ENCODE results near the gene LCNL1. TPM values are rescaled to one million over a fixed set of nuclear protein-coding genes. Genes with fewer than 3 reads are reported as not detected.

LCNL1 gene
- total and polyA plus RNA-seq, 2 experiments from 2014 or later: 0.36 TPM; not detected in 1

DNA sequence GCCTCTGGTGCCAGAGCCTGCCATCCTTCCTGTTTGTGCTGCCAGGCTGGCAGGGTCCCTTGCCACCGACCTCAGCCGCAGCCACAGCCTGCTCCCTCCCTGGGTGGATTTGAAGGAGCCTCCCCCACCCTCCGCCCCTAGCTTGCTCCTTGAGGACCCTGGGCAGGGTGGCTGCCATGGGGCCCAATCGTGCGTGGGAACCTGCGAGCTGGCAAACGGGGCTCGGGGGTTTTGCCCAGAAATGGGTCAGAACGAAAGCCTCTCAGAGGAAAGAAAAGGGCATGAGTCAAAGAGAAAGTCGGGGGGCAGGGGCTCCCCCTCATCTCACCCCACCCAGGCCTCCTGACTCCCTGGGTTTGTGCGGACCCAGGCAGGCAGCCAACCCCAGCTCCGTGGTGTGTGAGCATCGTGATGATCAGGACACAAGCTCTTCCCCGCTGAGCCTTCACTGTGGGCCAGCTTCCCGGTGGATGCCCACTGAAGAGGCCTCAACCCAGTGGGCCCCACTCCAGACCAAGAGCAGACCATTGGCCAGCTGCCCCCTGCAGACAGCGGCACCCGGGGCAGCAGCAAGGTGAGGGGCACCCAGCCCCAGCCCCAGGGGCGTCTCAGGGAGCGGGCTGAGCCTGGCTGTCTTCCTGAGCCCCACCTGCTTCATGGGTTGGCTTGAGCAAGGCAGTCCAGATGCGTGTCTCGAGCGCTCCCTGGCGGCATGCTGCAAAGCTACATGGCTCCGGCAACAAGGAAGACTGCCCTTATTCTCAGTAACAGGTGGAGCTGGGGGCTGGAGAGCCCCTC, 52.1 kb downstream of the LCNL1 start:
- TF ChIP-seq, protein P1, sequence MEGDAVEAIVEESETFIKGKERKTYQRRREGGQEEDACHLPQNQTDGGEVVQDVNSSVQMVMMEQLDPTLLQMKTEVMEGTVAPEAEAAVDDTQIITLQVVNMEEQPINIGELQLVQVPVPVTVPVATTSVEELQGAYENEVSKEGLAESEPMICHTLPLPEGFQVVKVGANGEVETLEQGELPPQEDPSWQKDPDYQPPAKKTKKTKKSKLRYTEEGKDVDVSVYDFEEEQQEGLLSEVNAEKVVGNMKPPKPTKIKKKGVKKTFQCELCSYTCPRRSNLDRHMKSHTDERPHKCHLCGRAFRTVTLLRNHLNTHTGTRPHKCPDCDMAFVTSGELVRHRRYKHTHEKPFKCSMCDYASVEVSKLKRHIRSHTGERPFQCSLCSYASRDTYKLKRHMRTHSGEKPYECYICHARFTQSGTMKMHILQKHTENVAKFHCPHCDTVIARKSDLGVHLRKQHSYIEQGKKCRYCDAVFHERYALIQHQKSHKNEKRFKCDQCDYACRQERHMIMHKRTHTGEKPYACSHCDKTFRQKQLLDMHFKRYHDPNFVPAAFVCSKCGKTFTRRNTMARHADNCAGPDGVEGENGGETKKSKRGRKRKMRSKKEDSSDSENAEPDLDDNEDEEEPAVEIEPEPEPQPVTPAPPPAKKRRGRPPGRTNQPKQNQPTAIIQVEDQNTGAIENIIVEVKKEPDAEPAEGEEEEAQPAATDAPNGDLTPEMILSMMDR (IDR thresholded peaks at IDR 0.05; ENCODE audit: low read depth, low read length): peak; percentile 96
- Histone ChIP-seq H3K4me3 (no peak overlapping the region), H3K36me3 (no peaks in the 10 kb centered on the region)

More for the DNA sequence above, 52.1 kb downstream of the LCNL1 start:
- Histone ChIP-seq H3K27ac (no peak overlapping the region), H3K4me1 (ENCODE audit: low read depth) (no peaks in the 10 kb centered on the region), H3K9me3 (ENCODE audit: low read depth) (no peaks in the 10 kb centered on the region), H3K27me3 (no peaks in the 10 kb centered on the region)
- DNase-seq (ENCODE audit: low read depth in 1 of 2, low spot score in 1 of 2): peak; percentile 87 to 89

Other genes starting within 250 kb of the LCNL1 start
Only the 30 nearest of the 38 such genes appear.
- gene LCN15, start 218.5 kb upstream of the LCNL1 start, total RNA-seq: 0.32 and 0.77 TPM in 2 replicates
- gene LCN15, start 218.5 kb upstream of the LCNL1 start, polyA plus RNA-seq: 0.17 TPM in 1 of 2 replicates, not detected in the other
- gene TMEM141, start 191.6 kb upstream of the LCNL1 start, total RNA-seq: 200 and 306 TPM in 2 replicates
- gene TMEM141, start 191.6 kb upstream of the LCNL1 start, polyA plus RNA-seq: 169 and 238 TPM in 2 replicates
- 32.4 and 49.3 TPM in 2 replicates for gene CCDC183, start 186.7 kb upstream of the LCNL1 start, total RNA-seq
- 40.1 and 43.1 TPM in 2 replicates for gene CCDC183, start 186.7 kb upstream of the LCNL1 start, polyA plus RNA-seq
- 131 and 153 TPM in 2 replicates for gene RABL6, start 175.0 kb upstream of the LCNL1 start, total RNA-seq
- gene RABL6, start 175.0 kb upstream of the LCNL1 start, polyA plus RNA-seq: 101 and 115 TPM in 2 replicates
- gene AJM1, start 140.5 kb upstream of the LCNL1 start, total RNA-seq: 8.5 and 12.2 TPM in 2 replicates
- 8.7 and 12.1 TPM in 2 replicates for gene AJM1, start 140.5 kb upstream of the LCNL1 start, polyA plus RNA-seq
- 185 and 235 TPM in 2 replicates for gene PHPT1, start 133.6 kb upstream of the LCNL1 start, total RNA-seq
- gene PHPT1, start 133.6 kb upstream of the LCNL1 start, polyA plus RNA-seq: 557 and 565 TPM in 2 replicates
- gene MAMDC4, start 130.6 kb upstream of the LCNL1 start, total RNA-seq: 22.2 and 29.7 TPM in 2 replicates
- 8.7 and 17.8 TPM in 2 replicates for gene MAMDC4, start 130.6 kb upstream of the LCNL1 start, polyA plus RNA-seq
- 741 and 1,028 TPM in 2 replicates for gene EDF1, start 116.7 kb upstream of the LCNL1 start, total RNA-seq
- 496 and 793 TPM in 2 replicates for gene EDF1, start 116.7 kb upstream of the LCNL1 start, polyA plus RNA-seq
- 20.0 and 25.6 TPM in 2 replicates for gene TRAF2, start 96.5 kb upstream of the LCNL1 start, total RNA-seq
- 37.2 and 45.6 TPM in 2 replicates for gene TRAF2, start 96.5 kb upstream of the LCNL1 start, polyA plus RNA-seq
- gene FBXW5, start 38.3 kb upstream of the LCNL1 start, total RNA-seq: 188 and 194 TPM in 2 replicates
- gene FBXW5, start 38.3 kb upstream of the LCNL1 start, polyA plus RNA-seq: 117 and 119 TPM in 2 replicates
- 3.4 and 10.8 TPM in 2 replicates for gene C8G, start 37.8 kb upstream of the LCNL1 start, total RNA-seq
- gene C8G, start 37.8 kb upstream of the LCNL1 start, polyA plus RNA-seq: 1.2 and 4.4 TPM in 2 replicates
- 5.0 and 11.4 TPM in 2 replicates for gene LCN12, start 30.7 kb upstream of the LCNL1 start, total RNA-seq
- 19.7 and 21.9 TPM in 2 replicates for gene LCN12, start 30.7 kb upstream of the LCNL1 start, polyA plus RNA-seq
- 2.6 and 3.9 TPM in 2 replicates for gene PTGDS, start 5.5 kb upstream of the LCNL1 start, total RNA-seq
- 3.4 and 5.3 TPM in 2 replicates for gene PTGDS, start 5.5 kb upstream of the LCNL1 start, polyA plus RNA-seq
- 94.6 and 130 TPM in 2 replicates for gene PAXX, start 9.4 kb downstream of the LCNL1 start, total RNA-seq
- 102 and 110 TPM in 2 replicates for gene PAXX, start 9.4 kb downstream of the LCNL1 start, polyA plus RNA-seq
- gene CLIC3, start 13.6 kb downstream of the LCNL1 start, total RNA-seq: not detected in 2 replicates
- 0.75 and 0.87 TPM in 2 replicates for gene CLIC3, start 13.6 kb downstream of the LCNL1 start, polyA plus RNA-seq
- 48.7 and 56.7 TPM in 2 replicates for gene ABCA2, start 45.2 kb downstream of the LCNL1 start, total RNA-seq
- gene ABCA2, start 45.2 kb downstream of the LCNL1 start, polyA plus RNA-seq: 30.5 and 33.3 TPM in 2 replicates
- not detected in 2 replicates for gene FUT7, start 49.1 kb downstream of the LCNL1 start, total RNA-seq
- gene FUT7, start 49.1 kb downstream of the LCNL1 start, polyA plus RNA-seq: not detected in 2 replicates
- 40.8 and 65.1 TPM in 2 replicates for gene NPDC1, start 63.2 kb downstream of the LCNL1 start, total RNA-seq
- gene NPDC1, start 63.2 kb downstream of the LCNL1 start, polyA plus RNA-seq: 83.5 and 94.9 TPM in 2 replicates
- not detected in 2 replicates for gene ENTPD2, start 71.1 kb downstream of the LCNL1 start, total RNA-seq
- gene ENTPD2, start 71.1 kb downstream of the LCNL1 start, polyA plus RNA-seq: not detected in 2 replicates
- 6.3 and 42.1 TPM in 2 replicates for gene SAPCD2, start 87.6 kb downstream of the LCNL1 start, total RNA-seq
- 4.7 and 28.3 TPM in 2 replicates for gene SAPCD2, start 87.6 kb downstream of the LCNL1 start, polyA plus RNA-seq
- gene UAP1L1, start 94.5 kb downstream of the LCNL1 start, total RNA-seq: 5.8 and 13.3 TPM in 2 replicates
- gene UAP1L1, start 94.5 kb downstream of the LCNL1 start, polyA plus RNA-seq: 9.9 and 17.9 TPM in 2 replicates
- 59.4 and 73.3 TPM in 2 replicates for gene MAN1B1, start 104.0 kb downstream of the LCNL1 start, total RNA-seq
- 67.6 and 86.7 TPM in 2 replicates for gene MAN1B1, start 104.0 kb downstream of the LCNL1 start, polyA plus RNA-seq
- 125 and 144 TPM in 2 replicates for gene DPP7, start 131.7 kb downstream of the LCNL1 start, total RNA-seq
- 202 and 204 TPM in 2 replicates for gene DPP7, start 131.7 kb downstream of the LCNL1 start, polyA plus RNA-seq
- gene GRIN1, start 156.2 kb downstream of the LCNL1 start, total RNA-seq: 0.03 TPM in 1 of 2 replicates, not detected in the other
- gene GRIN1, start 156.2 kb downstream of the LCNL1 start, polyA plus RNA-seq: 0.22 and 0.49 TPM in 2 replicates
- not detected in 2 replicates for gene LRRC26, start 187.1 kb downstream of the LCNL1 start, total RNA-seq
- 1.4 and 2.3 TPM in 2 replicates for gene LRRC26, start 187.1 kb downstream of the LCNL1 start, polyA plus RNA-seq
- gene TMEM210, start 189.1 kb downstream of the LCNL1 start, total RNA-seq: not detected in 2 replicates
- not detected in 2 replicates for gene TMEM210, start 189.1 kb downstream of the LCNL1 start, polyA plus RNA-seq
- 29.8 and 42.8 TPM in 2 replicates for gene ANAPC2, start 205.6 kb downstream of the LCNL1 start, total RNA-seq
- 15.5 and 17.9 TPM in 2 replicates for gene ANAPC2, start 205.6 kb downstream of the LCNL1 start, polyA plus RNA-seq
- gene SSNA1, start 205.7 kb downstream of the LCNL1 start, total RNA-seq: 64.5 and 90.3 TPM in 2 replicates
- gene SSNA1, start 205.7 kb downstream of the LCNL1 start, polyA plus RNA-seq: 77.9 and 110 TPM in 2 replicates
- gene TPRN, start 217.7 kb downstream of the LCNL1 start, total RNA-seq: 26.4 and 31.2 TPM in 2 replicates
- gene TPRN, start 217.7 kb downstream of the LCNL1 start, polyA plus RNA-seq: 34.7 and 44.8 TPM in 2 replicates
- 44.7 and 50.0 TPM in 2 replicates for gene TMEM203, start 222.7 kb downstream of the LCNL1 start, total RNA-seq
- 86.6 and 99.2 TPM in 2 replicates for gene TMEM203, start 222.7 kb downstream of the LCNL1 start, polyA plus RNA-seq

All from cardiac muscle cell (in vitro differentiated cells and primary cell).